Measurements from ENCODE around the gene GTSF1L.

- TF ChIP-seq CTCF (IDR thresholded peaks at IDR 0.05; ENCODE audit: insufficient read depth, low read length, poor library complexity, severe bottlenecking) (no peak), EZH2phosphoT487 (conservative IDR thresholded peaks at IDR 0.05; ENCODE audit: low read length) (no peak)
Measured at GRCh38 chr20:43681991-43682410, 44.8 kb downstream of the GTSF1L start.
